Measurements from ENCODE around the gene GTF2H3. TPM values are rescaled to one million over a fixed set of nuclear protein-coding genes. Genes with fewer than 3 reads are reported as not detected.

Gene GTF2H3
- total and polyA plus RNA-seq, 2 experiments from 2014 or later, result 10.5 to 27.7 TPM

GRCh38 chr12:123595729-123596128, 37.9 kb upstream of the GTF2H3 start:
- peaks cover 51% of the 10 kb centered on the region for H3K36me3 Mint-ChIP-seq (ENCODE audit: low read depth)
- Histone ChIP-seq H3K4me3 (no peak overlapping the region), H3K27ac (ENCODE audit: low read depth) (no peak overlapping the region), H3K79me2 (replicated peaks; ENCODE audit: insufficient read depth) (peaks cover 49% of the 10 kb centered on the region), H2AFZ (no peak overlapping the region), H3K36me3 (ENCODE audit: insufficient read depth) (peaks cover 45% of the 10 kb centered on the region), H3K27me3 (ENCODE audit: insufficient read depth) (no peaks in the 10 kb centered on the region), H3K4me1 (ENCODE audit: insufficient read depth) (no peaks in the 10 kb centered on the region), H4K20me1 (replicated peaks; ENCODE audit: insufficient read depth) (peaks cover 38% of the 10 kb centered on the region), H3F3A (replicated peaks; ENCODE audit: low read depth) (peaks cover 3% of the 10 kb centered on the region; the same call in 1 of the 2 replicates), H3K9me2 (ENCODE audit: insufficient read depth) (no peaks in the 10 kb centered on the region), H3K4me2 (no peak overlapping the region)
- no peak overlapping the region for H3K27ac Mint-ChIP-seq
- DNase-seq (ENCODE audit: low spot score), result no peak
- no peak for TF ChIP-seq EZH2phosphoT487 (IDR thresholded peaks at IDR 0.05; ENCODE audit: unreplicated experiment)
- no peak for TF ChIP-seq ZNF331 (CRISPR knock-in tag; IDR thresholded peaks at IDR 0.05; ENCODE audit: low read depth)
- TF ChIP-seq, protein P1, sequence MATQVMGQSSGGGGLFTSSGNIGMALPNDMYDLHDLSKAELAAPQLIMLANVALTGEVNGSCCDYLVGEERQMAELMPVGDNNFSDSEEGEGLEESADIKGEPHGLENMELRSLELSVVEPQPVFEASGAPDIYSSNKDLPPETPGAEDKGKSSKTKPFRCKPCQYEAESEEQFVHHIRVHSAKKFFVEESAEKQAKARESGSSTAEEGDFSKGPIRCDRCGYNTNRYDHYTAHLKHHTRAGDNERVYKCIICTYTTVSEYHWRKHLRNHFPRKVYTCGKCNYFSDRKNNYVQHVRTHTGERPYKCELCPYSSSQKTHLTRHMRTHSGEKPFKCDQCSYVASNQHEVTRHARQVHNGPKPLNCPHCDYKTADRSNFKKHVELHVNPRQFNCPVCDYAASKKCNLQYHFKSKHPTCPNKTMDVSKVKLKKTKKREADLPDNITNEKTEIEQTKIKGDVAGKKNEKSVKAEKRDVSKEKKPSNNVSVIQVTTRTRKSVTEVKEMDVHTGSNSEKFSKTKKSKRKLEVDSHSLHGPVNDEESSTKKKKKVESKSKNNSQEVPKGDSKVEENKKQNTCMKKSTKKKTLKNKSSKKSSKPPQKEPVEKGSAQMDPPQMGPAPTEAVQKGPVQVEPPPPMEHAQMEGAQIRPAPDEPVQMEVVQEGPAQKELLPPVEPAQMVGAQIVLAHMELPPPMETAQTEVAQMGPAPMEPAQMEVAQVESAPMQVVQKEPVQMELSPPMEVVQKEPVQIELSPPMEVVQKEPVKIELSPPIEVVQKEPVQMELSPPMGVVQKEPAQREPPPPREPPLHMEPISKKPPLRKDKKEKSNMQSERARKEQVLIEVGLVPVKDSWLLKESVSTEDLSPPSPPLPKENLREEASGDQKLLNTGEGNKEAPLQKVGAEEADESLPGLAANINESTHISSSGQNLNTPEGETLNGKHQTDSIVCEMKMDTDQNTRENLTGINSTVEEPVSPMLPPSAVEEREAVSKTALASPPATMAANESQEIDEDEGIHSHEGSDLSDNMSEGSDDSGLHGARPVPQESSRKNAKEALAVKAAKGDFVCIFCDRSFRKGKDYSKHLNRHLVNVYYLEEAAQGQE (IDR thresholded peaks at IDR 0.05; ENCODE audit: unreplicated experiment), result no peak
- TF ChIP-seq, protein P2, sequence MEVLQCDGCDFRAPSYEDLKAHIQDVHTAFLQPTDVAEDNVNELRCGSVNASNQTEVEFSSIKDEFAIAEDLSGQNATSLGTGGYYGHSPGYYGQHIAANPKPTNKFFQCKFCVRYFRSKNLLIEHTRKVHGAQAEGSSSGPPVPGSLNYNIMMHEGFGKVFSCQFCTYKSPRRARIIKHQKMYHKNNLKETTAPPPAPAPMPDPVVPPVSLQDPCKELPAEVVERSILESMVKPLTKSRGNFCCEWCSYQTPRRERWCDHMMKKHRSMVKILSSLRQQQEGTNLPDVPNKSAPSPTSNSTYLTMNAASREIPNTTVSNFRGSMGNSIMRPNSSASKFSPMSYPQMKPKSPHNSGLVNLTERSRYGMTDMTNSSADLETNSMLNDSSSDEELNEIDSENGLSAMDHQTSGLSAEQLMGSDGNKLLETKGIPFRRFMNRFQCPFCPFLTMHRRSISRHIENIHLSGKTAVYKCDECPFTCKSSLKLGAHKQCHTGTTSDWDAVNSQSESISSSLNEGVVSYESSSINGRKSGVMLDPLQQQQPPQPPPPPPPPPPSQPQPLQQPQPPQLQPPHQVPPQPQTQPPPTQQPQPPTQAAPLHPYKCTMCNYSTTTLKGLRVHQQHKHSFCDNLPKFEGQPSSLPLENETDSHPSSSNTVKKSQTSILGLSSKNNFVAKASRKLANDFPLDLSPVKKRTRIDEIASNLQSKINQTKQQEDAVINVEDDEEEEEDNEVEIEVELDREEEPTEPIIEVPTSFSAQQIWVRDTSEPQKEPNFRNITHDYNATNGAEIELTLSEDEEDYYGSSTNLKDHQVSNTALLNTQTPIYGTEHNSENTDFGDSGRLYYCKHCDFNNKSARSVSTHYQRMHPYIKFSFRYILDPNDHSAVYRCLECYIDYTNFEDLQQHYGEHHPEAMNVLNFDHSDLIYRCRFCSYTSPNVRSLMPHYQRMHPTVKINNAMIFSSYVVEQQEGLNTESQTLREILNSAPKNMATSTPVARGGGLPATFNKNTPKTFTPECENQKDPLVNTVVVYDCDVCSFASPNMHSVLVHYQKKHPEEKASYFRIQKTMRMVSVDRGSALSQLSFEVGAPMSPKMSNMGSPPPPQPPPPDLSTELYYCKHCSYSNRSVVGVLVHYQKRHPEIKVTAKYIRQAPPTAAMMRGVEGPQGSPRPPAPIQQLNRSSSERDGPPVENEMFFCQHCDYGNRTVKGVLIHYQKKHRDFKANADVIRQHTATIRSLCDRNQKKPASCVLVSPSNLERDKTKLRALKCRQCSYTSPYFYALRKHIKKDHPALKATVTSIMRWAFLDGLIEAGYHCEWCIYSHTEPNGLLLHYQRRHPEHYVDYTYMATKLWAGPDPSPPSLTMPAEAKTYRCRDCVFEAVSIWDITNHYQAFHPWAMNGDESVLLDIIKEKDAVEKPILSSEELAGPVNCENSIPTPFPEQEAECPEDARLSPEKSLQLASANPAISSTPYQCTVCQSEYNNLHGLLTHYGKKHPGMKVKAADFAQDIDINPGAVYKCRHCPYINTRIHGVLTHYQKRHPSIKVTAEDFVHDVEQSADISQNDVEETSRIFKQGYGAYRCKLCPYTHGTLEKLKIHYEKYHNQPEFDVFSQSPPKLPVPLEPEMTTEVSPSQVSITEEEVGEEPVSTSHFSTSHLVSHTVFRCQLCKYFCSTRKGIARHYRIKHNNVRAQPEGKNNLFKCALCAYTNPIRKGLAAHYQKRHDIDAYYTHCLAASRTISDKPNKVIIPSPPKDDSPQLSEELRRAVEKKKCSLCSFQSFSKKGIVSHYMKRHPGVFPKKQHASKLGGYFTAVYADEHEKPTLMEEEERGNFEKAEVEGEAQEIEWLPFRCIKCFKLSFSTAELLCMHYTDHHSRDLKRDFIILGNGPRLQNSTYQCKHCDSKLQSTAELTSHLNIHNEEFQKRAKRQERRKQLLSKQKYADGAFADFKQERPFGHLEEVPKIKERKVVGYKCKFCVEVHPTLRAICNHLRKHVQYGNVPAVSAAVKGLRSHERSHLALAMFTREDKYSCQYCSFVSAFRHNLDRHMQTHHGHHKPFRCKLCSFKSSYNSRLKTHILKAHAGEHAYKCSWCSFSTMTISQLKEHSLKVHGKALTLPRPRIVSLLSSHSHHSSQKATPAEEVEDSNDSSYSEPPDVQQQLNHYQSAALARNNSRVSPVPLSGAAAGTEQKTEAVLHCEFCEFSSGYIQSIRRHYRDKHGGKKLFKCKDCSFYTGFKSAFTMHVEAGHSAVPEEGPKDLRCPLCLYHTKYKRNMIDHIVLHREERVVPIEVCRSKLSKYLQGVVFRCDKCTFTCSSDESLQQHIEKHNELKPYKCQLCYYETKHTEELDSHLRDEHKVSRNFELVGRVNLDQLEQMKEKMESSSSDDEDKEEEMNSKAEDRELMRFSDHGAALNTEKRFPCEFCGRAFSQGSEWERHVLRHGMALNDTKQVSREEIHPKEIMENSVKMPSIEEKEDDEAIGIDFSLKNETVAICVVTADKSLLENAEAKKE (CRISPR knock-in tag; IDR thresholded peaks at IDR 0.05), result no peak
- no peak for TF ChIP-seq JUNB (IDR thresholded peaks at IDR 0.05; ENCODE audit: unreplicated experiment)
- TF ChIP-seq CTCF (conservative IDR thresholded peaks at IDR 0.05; ENCODE audit: low read depth in 2 of 2), result no peak
- TF ChIP-seq STAT1 (IDR thresholded peaks at IDR 0.05; ENCODE audit: unreplicated experiment), result no peak
- TF ChIP-seq CREB1 (CRISPR knock-in tag; IDR thresholded peaks at IDR 0.05; ENCODE audit: low read depth), result no peak
- no peak for TF ChIP-seq EZH2 (IDR thresholded peaks at IDR 0.05; ENCODE audit: low read depth, unreplicated experiment)
- TF ChIP-seq ZNF114 (CRISPR knock-in tag; IDR thresholded peaks at IDR 0.05), result no peak
- no peak for TF ChIP-seq ETS1 (IDR thresholded peaks at IDR 0.05)
- TF ChIP-seq NANOG (IDR thresholded peaks at IDR 0.05; ENCODE audit: borderline replicate concordance), result no peak
- no peak for TF ChIP-seq POLR2AphosphoS5 (IDR thresholded peaks at IDR 0.05; ENCODE audit: low read depth)
- H3K9me3 Mint-ChIP-seq, result peaks cover 1% of the 10 kb centered on the region; the same call in 1 of the 3 replicates
- no peak overlapping the region for H3K4me3 Mint-ChIP-seq
- ATAC-seq, result no peak
- peaks cover 3% of the 10 kb centered on the region for H3K27me3 Mint-ChIP-seq (ENCODE audit: insufficient read depth, low read depth, poor library complexity)
- peaks cover under 1% of the 10 kb centered on the region; the same call in 1 of the 3 replicates for H3K4me1 Mint-ChIP-seq

All from GM23338 (cell line).